ENCODE measurements around the gene CHCHD4. TPM values are rescaled to one million over a fixed set of nuclear protein-coding genes. Genes with fewer than 3 reads are reported as not detected.

CHCHD4 gene
- total and polyA plus RNA-seq, 2 of the 13 experiments (the other 11 are each of a cell fraction or from before 2014, with no cell fraction given): 15.8 to 24.1 TPM

GRCh38 chr3:14170531-14171159, 46.0 kb upstream of the CHCHD4 start:
- H3K4me1 ChIP-seq (ENCODE audit: insufficient read depth, low read length): peaks cover 16% of the 10 kb centered on the region
- ChIA-PET POLR2A (interaction anchor here (2.6 kb wide), 1 partner anchor 8 kb away, joined by 11 read pairs; the partner anchor contains the start of genes LSM3 and XPC), CTCF (ENCODE audit: low intra/inter-chr PET ratio, low total read pairs) (no interaction called here)
- in situ Hi-C loops (cut with HindIII; ENCODE audit: extremely low pct_ligation_motif_present, low pct_unique_long_range_greater_than_20kb) (no loop called here), intact Hi-C loops (cut with micrococcal nuclease; ENCODE audit: unreplicated experiment) (no loop called here)
- no peaks in the 10 kb centered on the region for H3K27me3 ChIP-seq (ENCODE audit: control insufficient read depth in 1 of 2, insufficient read depth in 2 of 2, low read length in 2 of 2)
- H2AFZ ChIP-seq (ENCODE audit: low read length): no peak overlapping the region
- DNase-seq (ENCODE audit: low spot score): no peak
- H3K79me2 ChIP-seq (ENCODE audit: insufficient read depth, low read length): peaks cover 16% of the 10 kb centered on the region
- H3K4me3 ChIP-seq (replicated peaks in 1 of 3; ENCODE audit: insufficient read depth in 1 of 3, low read depth in 2 of 3, low read length in 3 of 3): no peak overlapping the region
- BruUV-seq (replicated peaks): no TSS peak
- 97% methylated on average over 2 of the region's 2 CpGs for WGBS (ENCODE audit: low lambda C conversion rate)
- TF ChIP-seq HHEX (CRISPR knock-in tag; IDR thresholded peaks at IDR 0.05): no peak
- no peak for TF ChIP-seq IKZF4 (CRISPR knock-in tag; IDR thresholded peaks at IDR 0.05; ENCODE audit: borderline replicate concordance, low read depth, not compliant biosample characterization)
- TF ChIP-seq NFE2L2 (IDR thresholded peaks at IDR 0.05; ENCODE audit: low read length): no peak
- TF ChIP-seq SMARCC2 (IDR thresholded peaks at IDR 0.05): no peak
- no peak for TF ChIP-seq ZNF569 (CRISPR knock-in tag; IDR thresholded peaks at IDR 0.05; ENCODE audit: borderline replicate concordance)
- TF ChIP-seq ZNF549 (CRISPR knock-in tag; IDR thresholded peaks at IDR 0.05): no peak
- no peak for TF ChIP-seq ZNF362 (CRISPR knock-in tag; IDR thresholded peaks at IDR 0.05; ENCODE audit: borderline replicate concordance)
- no peak for TF ChIP-seq ZNF414 (CRISPR knock-in tag; IDR thresholded peaks at IDR 0.05)
- TF ChIP-seq HNF1B (CRISPR knock-in tag; IDR thresholded peaks at IDR 0.05): no peak
- no peak for TF ChIP-seq MED1 (CRISPR knock-in tag; IDR thresholded peaks at IDR 0.05)
- TF ChIP-seq FOXP4 (CRISPR knock-in tag; IDR thresholded peaks at IDR 0.05): no peak
- no peak for TF ChIP-seq POLR2AphosphoS5 (IDR thresholded peaks at IDR 0.05; ENCODE audit: low read depth, low read length)
- no peak for TF ChIP-seq WIZ (CRISPR knock-in tag; IDR thresholded peaks at IDR 0.05)
- TF ChIP-seq XBP1 (CRISPR knock-in tag; IDR thresholded peaks at IDR 0.05): no peak
- no peak for TF ChIP-seq MAF1 (CRISPR knock-in tag; IDR thresholded peaks at IDR 0.05; ENCODE audit: borderline replicate concordance)
- no peak for TF ChIP-seq PRDM15 (CRISPR knock-in tag; IDR thresholded peaks at IDR 0.05)
- FAIRE-seq: no peak
- H3K9me3 ChIP-seq (ENCODE audit: low read length): no peaks in the 10 kb centered on the region
- no peak overlapping the region for H3K9ac ChIP-seq (ENCODE audit: insufficient read depth, low read depth, low read length)
- no peaks in the 10 kb centered on the region for H4K20me1 ChIP-seq (ENCODE audit: insufficient read depth, low read length)
- peaks cover 19 to 74% of the 10 kb centered on the region in 2 experiments for H3K36me3 ChIP-seq (replicated peaks in 1 of 2; ENCODE audit: control insufficient read depth in 1 of 2, insufficient read depth in 2 of 2, low read length in 2 of 2)
- no peak for ATAC-seq
- no peak overlapping the region for H3K4me2 ChIP-seq (ENCODE audit: low read depth, low read length)
- H3K27ac ChIP-seq (ENCODE audit: extremely low read length, insufficient read depth, low read length): no peak overlapping the region
